HAP-1 (cell line): ENCODE data around the gene MAP7D3.
"Not testable (repeated sequence)": the region's sequence is repeated elsewhere in the genome, so short reads cannot be mapped to it uniquely, and the experiment has no call there.

ENCODE experiments used
- DNase-seq, 2 experiments: peaks; one replicate each; pipeline ENCODE4 v3.0.0-alpha.2; 2016 to 2020; ENCODE audit warnings: low spot score in 2 of 2
- H3K27me3 ChIP-seq: fragments of 250-450 bp; sonication (Bioruptor Pico); 2 replicates; pipeline ENCODE4 v1.5.1; 2020; ENCODE audit warnings: low read depth, mild to moderate bottlenecking, moderate library complexity
- H3K36me3 ChIP-seq: fragments of 250-450 bp; sonication (Bioruptor Pico); replicated peaks from 2 replicates; pipeline ENCODE4 v1.5.1; 2020; ENCODE audit warnings: mild to moderate bottlenecking
- H3K4me1 ChIP-seq: fragments of 250-450 bp; sonication (Bioruptor Pico); 2 replicates; pipeline ENCODE4 v1.5.1; 2020; ENCODE audit warnings: mild to moderate bottlenecking
- H3K4me3 ChIP-seq: fragments of 250-450 bp; sonication (Bioruptor Pico); 2 replicates; pipeline ENCODE4 v1.5.1; 2020; ENCODE audit warnings: mild to moderate bottlenecking, moderate library complexity
- H3K9me3 ChIP-seq: fragments of 250-450 bp; sonication (Bioruptor Pico); 2 replicates; pipeline ENCODE4 v1.5.1; 2020; ENCODE audit warnings: mild to moderate bottlenecking, moderate library complexity
- in situ Hi-C: fragments of 300-500 bp; cut with MboI; formaldehyde crosslinking; loops from 3 replicates; pipeline ENCODE4 v1.14.3; 2020; ENCODE audit warnings: low sequenced_read_pairs, inconsistent platforms, mixed read lengths

The MAP7D3 gene

DNA sequence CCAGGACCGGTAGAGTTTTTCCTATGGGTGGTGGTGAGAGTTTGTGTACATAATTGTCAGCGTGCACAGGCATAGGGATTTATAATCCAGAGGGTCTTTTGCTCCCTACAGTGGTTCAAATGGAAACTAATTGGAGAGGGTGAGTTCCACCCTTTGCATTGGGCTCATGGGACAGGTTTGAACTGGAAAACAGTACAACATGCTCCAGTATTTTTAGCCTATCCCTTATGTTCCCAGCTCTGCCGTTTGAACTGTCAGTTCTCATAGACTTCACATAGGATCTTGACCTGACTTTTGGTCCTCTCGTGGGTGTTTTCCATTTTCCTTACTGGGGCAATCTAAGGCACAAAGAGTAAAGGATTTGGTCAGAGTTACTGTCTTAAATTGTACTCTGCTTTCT lies 72.1 kb downstream of the MAP7D3 start:
- DNase-seq, result no peak
- H3K4me3 ChIP-seq, result no peak overlapping the region
- H3K36me3 ChIP-seq, result peaks cover 2% of the 10 kb centered on the region; the same call in 1 of the 2 replicates
- no peaks in the 10 kb centered on the region for H3K9me3 ChIP-seq
- H3K27me3 ChIP-seq, result no peaks in the 10 kb centered on the region
- peaks cover 5% of the 10 kb centered on the region; the same call in 1 of the 2 replicates for H3K4me1 ChIP-seq
- in situ Hi-C loops, result no loop called here

- DNase-seq, result no peak
- Histone ChIP-seq H3K27me3 (no peaks in the 10 kb centered on the region), H3K4me3 (no peak overlapping the region), H3K36me3 (peaks cover 4% of the 10 kb centered on the region; the same call in 1 of the 2 replicates), H3K4me1 (no peaks in the 10 kb centered on the region), H3K9me3 (no peaks in the 10 kb centered on the region)
- in situ Hi-C loops, result no loop called here
These were observed 74.8 kb downstream of the MAP7D3 start for GRCh38 chrX:136176399-136176825.

DNA sequence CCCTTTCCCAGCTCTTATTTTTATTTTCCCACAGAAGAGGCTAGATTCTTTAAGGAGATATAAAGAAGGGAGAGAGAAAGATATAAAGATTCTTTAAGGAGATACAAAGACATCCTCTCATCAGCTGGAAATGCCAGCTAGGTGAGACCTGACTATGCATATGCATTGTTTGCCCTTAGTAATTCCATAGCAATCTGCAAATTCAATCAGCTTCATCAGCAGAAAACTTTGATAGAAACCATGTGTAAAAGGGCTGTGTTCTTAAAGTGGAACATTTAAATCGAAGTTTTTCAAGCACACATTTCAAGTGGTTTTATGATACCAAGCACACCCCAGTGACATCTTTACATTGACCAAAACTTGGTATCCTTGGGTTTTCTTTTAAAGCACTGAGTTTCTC lies 79.8 kb downstream of the MAP7D3 start:
- in situ Hi-C loops, result no loop called here
- peaks cover 10% of the 10 kb centered on the region for H3K4me1 ChIP-seq
- no peak for DNase-seq
- H3K9me3 ChIP-seq, result no peaks in the 10 kb centered on the region
- H3K36me3 ChIP-seq, result peaks cover 4% of the 10 kb centered on the region; the same call in 1 of the 2 replicates
- H3K4me3 ChIP-seq, result no peak overlapping the region
- H3K27me3 ChIP-seq, result no peaks in the 10 kb centered on the region

- Histone ChIP-seq H3K4me1 (peaks cover 15% of the 10 kb centered on the region), H3K27me3 (no peaks in the 10 kb centered on the region), H3K36me3 (peaks cover 4% of the 10 kb centered on the region; the same call in 1 of the 2 replicates), H3K9me3 (no peaks in the 10 kb centered on the region), H3K4me3 (no peak overlapping the region)
- no peak for DNase-seq
- in situ Hi-C loops, result no loop called here
These were observed 80.9 kb downstream of the MAP7D3 start for GRCh38 chrX:136170139-136170800.

DNA sequence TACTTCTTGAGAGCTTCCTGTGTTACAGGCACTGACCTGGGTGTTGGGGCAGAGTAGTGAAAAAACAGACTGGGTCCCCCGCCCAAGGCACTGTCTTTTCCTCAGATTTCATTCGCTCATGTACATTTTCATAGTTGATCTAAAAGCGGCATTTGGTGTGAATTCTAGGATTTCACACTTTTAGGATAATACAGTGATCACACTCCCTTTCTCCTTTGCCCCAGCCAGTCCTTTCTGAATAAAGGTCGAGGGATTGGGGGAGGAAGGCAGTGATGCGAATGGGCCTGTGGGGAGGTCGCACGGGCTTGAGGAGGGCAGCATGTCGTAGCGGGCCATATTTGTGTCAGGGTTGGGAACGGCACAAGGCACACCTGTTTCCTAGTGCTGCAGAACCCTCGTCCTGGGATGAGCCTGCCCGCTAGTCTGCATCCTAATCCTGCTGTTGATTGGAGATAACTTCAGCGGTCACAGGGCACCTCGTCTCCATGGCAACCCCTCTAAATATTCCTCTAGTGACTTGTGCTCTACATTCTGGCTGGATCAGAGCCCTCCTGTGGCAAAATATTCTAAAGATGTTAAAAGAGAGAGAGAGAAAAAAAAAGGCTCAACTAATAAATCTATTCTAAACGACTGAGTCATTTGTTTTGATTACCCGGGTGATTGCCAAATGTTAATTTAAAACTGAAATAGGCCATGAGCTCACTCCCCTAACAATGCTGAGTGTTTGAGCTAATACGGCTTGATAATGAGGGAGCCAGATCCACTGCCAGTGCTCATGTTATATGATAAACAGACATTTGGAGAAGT lies 82.1 kb downstream of the MAP7D3 start:
- DNase-seq, result peak; percentile 87 to 94
- in situ Hi-C loops, result no loop called here
- H3K4me1 ChIP-seq, result peaks cover 21% of the 10 kb centered on the region

GRCh38 chrX:136167989-136168388 lies 83.2 kb downstream of the MAP7D3 start:
- in situ Hi-C loops, result not testable (repeated sequence)

More for the DNA sequence above, 82.1 kb downstream of the MAP7D3 start:
- 0 out of 2 replicates have a peak, but pooled peaks cover 4% of the 10 kb centered on the region for H3K36me3 ChIP-seq
- no peaks in the 10 kb centered on the region for H3K27me3 ChIP-seq
- H3K9me3 ChIP-seq, result no peaks in the 10 kb centered on the region
- no peak overlapping the region for H3K4me3 ChIP-seq

DNA sequence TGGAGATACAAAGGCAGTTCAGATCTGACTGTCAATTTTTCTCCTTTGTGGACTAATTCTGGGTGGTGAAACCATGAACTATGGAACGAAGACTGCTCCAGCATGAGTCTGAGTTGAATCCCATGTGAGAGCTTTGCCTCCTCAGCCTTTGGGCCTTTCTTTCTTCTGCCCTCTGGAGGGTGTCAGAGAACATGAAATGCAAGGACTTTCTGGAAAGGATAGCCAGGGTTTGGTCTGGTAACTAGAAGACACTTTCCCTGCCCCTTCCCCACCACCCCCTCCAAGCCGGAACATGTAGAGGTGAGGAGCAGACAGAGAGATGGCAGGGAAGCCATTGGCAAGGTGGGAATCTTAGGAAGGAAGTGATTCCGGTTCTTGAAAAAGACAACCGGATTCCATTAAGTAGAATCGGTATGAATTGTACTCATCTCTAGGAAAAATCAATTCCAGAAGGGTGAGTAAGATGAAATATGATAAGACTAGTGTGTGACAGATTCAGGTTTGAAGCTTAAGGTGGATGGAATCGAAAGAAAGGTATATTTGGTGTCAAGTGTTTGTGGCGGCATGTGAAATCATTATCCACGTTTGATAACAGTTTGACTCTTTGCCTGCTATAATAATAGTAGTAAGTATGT lies 84.9 kb downstream of the MAP7D3 start:
- H3K27me3 ChIP-seq, result no peaks in the 10 kb centered on the region
- no peaks in the 10 kb centered on the region for H3K9me3 ChIP-seq
- in situ Hi-C loops, result no loop called here
- no peak overlapping the region for H3K4me3 ChIP-seq
- H3K36me3 ChIP-seq, result 0 out of 2 replicates have a peak, but pooled peaks cover 2% of the 10 kb centered on the region
- DNase-seq, result no peak
- peaks cover 24% of the 10 kb centered on the region for H3K4me1 ChIP-seq

More at GRCh38 chrX:136167989-136168388, 83.2 kb downstream of the MAP7D3 start:
- H3K36me3 ChIP-seq, DNase-seq, H3K9me3 ChIP-seq, H3K27me3 ChIP-seq, H3K4me3 ChIP-seq: not testable (repeated sequence)
- peaks cover 21% of the 10 kb centered on the region for H3K4me1 ChIP-seq

DNA sequence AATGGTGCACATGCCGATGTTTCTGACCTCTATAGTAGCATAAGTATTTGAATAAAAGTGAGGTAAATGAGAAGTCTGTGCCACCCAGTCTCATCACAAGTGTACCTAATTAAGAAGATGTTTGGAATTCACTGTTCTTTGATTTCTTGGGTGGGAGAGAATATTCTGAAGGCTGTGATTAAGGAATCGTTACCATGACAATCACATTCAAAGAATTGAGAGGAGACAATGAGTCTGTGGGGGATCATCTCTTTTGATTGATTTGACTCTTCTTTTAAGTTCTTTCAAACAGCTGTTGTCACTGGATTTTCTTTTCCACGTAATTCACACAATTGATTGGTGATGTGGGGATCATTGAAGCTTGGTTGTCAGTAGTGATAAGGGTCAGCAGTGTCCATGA lies 85.8 kb downstream of the MAP7D3 start:
- Histone ChIP-seq H3K27me3 (no peaks in the 10 kb centered on the region), H3K4me1 (peaks cover 24% of the 10 kb centered on the region), H3K4me3 (no peak overlapping the region), H3K9me3 (no peaks in the 10 kb centered on the region), H3K36me3 (no peaks in the 10 kb centered on the region)
- in situ Hi-C loops, result no loop called here
- peak in 1 of 2 experiments; percentile 24 for DNase-seq

GRCh38 chrX:136163689-136164088 lies 87.5 kb downstream of the MAP7D3 start:
- in situ Hi-C loops, result no loop called here
- Histone ChIP-seq H3K4me3 (no peak overlapping the region), H3K9me3 (no peaks in the 10 kb centered on the region), H3K4me1 (peaks cover 15% of the 10 kb centered on the region), H3K27me3 (no peaks in the 10 kb centered on the region), H3K36me3 (no peaks in the 10 kb centered on the region)
- DNase-seq, result no peak
